Measurements from ENCODE around the gene TAX1BP1. TPM values are rescaled to one million over a fixed set of nuclear protein-coding genes. Genes with fewer than 3 reads are reported as not detected.
A peak's percentile ranks its signal among the peaks of the same experiment; 100 is the strongest.

Gene TAX1BP1
- total RNA-seq, 2 donors from 2014 or later: 119 to 133 TPM

DNA sequence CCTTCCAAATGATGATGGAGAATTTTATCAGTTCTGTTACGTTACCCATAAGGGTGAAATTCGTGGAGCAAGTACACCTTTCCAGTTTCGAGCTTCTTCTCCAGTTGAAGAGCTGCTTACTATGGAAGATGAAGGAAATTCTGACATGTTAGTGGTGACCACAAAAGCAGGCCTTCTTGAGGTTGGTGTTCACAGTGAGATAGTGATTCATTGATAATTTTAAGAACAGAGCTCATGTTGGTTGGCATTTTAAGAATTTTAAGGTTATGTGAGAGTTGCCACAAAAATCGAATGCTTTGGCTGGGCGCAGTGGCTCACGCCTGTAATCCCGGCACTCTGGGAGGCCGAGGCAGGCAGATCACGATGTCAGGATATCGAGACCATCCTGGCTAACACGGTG is 25.9 kb downstream of the TAX1BP1 start:
- DNase-seq: no peak
- ATAC-seq: no peak
- intact Hi-C loops (cut with DNase I): no loop called here

- no peak for DNase-seq
- intact Hi-C loops (cut with DNase I): no loop called here
- ATAC-seq: no peak
Observed at GRCh38 chr7:27767374-27767773, 27.4 kb downstream of the TAX1BP1 start.

DNA sequence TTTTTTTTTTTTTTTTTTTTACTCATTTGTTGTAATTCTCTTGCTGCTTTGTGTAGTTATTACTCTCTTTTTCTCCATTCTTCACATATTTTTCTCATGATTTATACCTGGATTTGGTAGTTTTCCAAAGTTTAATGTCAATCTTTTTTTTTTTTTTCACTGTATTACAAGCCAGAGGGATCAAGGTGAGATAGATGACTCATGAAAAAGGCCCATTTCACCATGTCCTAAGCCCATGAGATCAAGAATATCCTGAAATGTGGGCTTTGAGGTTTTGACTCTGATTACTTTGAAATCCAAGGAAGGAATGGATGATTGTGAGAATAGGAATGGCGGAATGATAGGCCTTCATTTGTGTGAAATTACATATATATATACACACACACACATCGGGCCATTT is 31.1 kb downstream of the TAX1BP1 start:
- intact Hi-C loops (cut with DNase I): loop anchor here in 1 of 2 donors (10.0 kb wide), 1 partner anchor 576 kb away; no protein-coding TSS in a partner anchor
- no peak for DNase-seq
- ATAC-seq: no peak

DNA sequence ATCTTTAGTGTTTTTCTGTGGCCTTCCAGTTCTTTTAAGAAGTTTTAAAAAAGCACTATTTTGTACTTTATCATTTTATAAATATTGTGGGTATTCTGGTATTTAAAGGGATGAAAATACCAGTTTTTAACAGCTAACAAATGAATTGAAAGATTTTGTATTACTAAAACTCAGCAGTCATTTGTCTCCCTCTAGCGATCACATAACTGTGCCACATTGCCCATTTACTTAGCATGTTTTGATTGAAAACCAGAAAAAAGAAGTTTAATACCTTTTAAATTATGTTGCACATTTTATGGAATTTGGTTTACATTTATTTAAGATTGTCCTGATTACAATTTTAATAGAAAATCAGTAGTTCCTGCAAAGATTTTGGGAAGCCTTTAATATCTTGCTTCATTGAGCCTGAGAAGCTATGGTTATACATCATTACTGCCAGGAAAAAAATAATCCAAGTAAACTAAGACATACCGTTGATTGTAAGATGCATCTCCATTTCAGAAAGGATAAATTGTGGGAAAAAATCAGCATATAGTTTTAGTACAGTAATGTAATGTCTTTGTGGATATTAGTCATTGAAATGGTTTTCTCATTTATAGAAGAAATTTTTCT is 34.9 kb downstream of the TAX1BP1 start:
- intact Hi-C loops (cut with DNase I): loop anchor here in 1 of 2 donors (10.0 kb wide), 1 partner anchor 580 kb away; no protein-coding TSS in a partner anchor
- no peak for DNase-seq
- no peak for ATAC-seq

DNA sequence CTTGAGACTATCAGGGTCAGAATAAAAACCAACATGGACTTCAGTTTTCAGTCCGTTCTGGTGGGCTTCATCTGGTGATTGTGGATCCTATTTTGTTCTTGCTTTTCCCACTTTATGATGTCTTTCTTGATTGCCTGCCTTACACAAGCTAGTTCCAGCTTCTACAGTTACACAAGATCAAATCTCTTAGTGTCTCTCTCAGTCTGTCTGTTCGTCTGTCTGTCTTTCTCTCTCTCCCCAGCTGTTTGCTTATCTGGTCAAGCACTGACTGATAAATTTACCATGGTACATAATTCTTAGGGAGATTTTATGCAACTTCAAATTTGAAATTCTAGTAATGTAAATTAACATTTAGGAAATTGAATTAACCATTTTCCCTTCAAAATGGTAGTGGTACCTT is 35.8 kb downstream of the TAX1BP1 start:
- ATAC-seq (no peak), DNase-seq (no peak)
- intact Hi-C loops (cut with DNase I): loop anchor here in 1 of 2 donors (10.0 kb wide), 1 partner anchor 581 kb away; no protein-coding TSS in a partner anchor

- ATAC-seq: no peak
- no peak for DNase-seq
- intact Hi-C loops (cut with DNase I): loop anchor here in 1 of 2 donors (10.0 kb wide), 1 partner anchor 583 kb away; no protein-coding TSS in a partner anchor
Observed at GRCh38 chr7:27777662-27778061, 37.7 kb downstream of the TAX1BP1 start.

- DNase-seq (no peak), ATAC-seq (no peak)
- intact Hi-C loops (cut with DNase I): loop anchor here in 1 of 2 donors (10.0 kb wide), 1 partner anchor 585 kb away; no protein-coding TSS in a partner anchor
Observed at GRCh38 chr7:27779873-27780272, 39.9 kb downstream of the TAX1BP1 start.

- intact Hi-C loops (cut with DNase I): no loop called here
- ATAC-seq: no peak
- DNase-seq: no peak
Observed at GRCh38 chr7:27781188-27781587, 41.2 kb downstream of the TAX1BP1 start.

GRCh38 chr7:27782849-27783248 is 42.9 kb downstream of the TAX1BP1 start:
- DNase-seq (no peak), ATAC-seq (no peak)
- intact Hi-C loops (cut with DNase I): no loop called here

GRCh38 chr7:27784399-27785053 is 44.6 kb downstream of the TAX1BP1 start:
- DNase-seq (no peak), ATAC-seq (peak in 1 of 2 donors; percentile 29)
- intact Hi-C loops (cut with DNase I): no loop called here

DNA sequence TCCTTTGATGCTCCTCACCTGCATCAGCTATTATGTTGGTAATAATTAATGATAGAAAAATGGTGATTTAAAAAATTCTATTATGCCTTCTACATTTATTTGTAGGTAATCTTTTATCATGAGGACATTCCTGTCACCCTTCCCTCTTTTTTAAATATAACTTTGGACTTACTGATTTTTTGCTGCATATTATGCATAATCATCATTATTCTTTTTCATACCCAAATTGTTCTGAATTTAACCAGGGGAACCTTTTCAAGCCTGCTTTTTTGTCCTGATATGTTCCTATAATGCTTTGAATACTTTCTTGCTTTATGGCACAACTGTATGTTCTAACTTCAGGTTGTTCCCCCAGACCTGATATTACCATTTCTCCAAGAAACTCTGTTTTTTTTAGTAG is 48.5 kb downstream of the TAX1BP1 start:
- intact Hi-C loops (cut with DNase I): no loop called here
- ATAC-seq (no peak), DNase-seq (no peak)

- ATAC-seq (no peak), DNase-seq (no peak)
- intact Hi-C loops (cut with DNase I): no loop called here
Observed at GRCh38 chr7:27793780-27794179, 53.8 kb downstream of the TAX1BP1 start.

- ATAC-seq (no peak), DNase-seq (no peak)
- intact Hi-C loops (cut with DNase I): no loop called here
Observed at GRCh38 chr7:27795977-27796376, 56.0 kb downstream of the TAX1BP1 start.

GRCh38 chr7:27799212-27799611 is 59.2 kb downstream of the TAX1BP1 start:
- ATAC-seq (no peak), DNase-seq (no peak)

GRCh38 chr7:27802999-27803398 is 63.0 kb downstream of the TAX1BP1 start:
- intact Hi-C loops (cut with DNase I): no loop called here
- DNase-seq: no peak
- no peak for ATAC-seq

More at GRCh38 chr7:27799212-27799611, 59.2 kb downstream of the TAX1BP1 start:
- intact Hi-C loops (cut with DNase I): no loop called here

- ATAC-seq (no peak), DNase-seq (no peak)
- intact Hi-C loops (cut with DNase I): no loop called here
Observed at GRCh38 chr7:27804139-27804538, 64.2 kb downstream of the TAX1BP1 start.

DNA sequence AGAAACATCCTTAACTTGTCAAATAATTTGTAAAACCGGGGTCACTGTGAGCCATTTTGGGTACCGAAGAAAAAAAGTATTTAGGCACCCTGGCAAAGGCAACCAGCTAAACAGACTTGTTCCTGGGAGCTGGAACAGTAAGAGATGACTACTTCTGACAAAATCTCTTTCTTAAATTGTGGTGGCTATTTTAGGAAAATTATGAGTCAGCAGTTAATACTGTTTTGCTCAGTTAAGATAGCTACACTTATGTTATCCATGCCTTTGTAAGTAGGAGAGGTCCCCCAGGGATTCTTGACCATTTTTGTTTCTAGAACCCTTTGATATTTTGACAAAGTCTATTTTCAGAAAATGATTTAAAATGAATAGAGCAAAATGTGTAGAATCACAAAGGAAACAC is 68.7 kb downstream of the TAX1BP1 start:
- intact Hi-C loops (cut with DNase I): no loop called here
- ATAC-seq: peak; percentile 53 to 77
- DNase-seq: no peak

DNA sequence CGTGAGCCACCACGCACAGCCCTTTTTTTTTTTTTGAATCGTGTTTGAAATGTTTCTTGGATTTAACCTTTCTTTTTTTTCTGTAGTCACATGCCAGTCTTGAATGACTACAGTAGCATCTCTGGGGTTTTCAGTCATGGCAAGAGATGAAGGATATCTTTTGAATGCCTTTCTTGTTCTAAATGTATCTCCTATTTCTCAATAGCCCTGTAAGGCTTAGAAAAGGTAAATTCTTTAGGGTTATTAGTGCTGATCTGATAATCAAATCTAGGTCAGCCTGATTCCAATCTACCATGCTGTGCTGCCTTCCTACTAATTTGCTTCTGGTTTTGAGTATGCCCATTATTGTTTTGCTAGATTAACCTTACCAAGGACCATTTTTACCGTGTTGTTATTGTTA is 70.2 kb downstream of the TAX1BP1 start:
- ATAC-seq (no peak), DNase-seq (no peak)
- intact Hi-C loops (cut with DNase I): no loop called here

- DNase-seq (no peak), ATAC-seq (no peak)
- intact Hi-C loops (cut with DNase I): no loop called here
Observed at GRCh38 chr7:27812706-27813105, 72.7 kb downstream of the TAX1BP1 start.

DNA sequence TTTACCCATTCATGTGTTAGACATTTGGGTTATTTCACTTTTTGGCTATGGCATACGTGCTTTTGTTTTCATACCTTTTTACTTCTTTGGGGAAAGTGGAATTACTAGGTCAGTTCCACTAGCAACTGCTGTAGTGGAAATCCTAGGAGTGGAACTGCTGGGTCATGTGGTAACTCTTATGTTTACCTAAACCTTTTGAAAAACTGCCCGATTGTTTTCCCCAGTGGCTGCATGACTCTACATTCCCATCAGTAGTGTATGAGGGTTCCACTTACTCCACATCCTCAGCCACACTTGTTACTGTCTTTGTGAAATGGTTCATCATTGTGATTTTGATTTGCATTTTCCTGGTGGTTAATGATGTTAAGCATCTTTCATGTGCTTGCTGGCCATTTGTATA is 82.3 kb downstream of the TAX1BP1 start:
- DNase-seq: no peak
- intact Hi-C loops (cut with DNase I): no loop called here
- no peak for ATAC-seq

DNA sequence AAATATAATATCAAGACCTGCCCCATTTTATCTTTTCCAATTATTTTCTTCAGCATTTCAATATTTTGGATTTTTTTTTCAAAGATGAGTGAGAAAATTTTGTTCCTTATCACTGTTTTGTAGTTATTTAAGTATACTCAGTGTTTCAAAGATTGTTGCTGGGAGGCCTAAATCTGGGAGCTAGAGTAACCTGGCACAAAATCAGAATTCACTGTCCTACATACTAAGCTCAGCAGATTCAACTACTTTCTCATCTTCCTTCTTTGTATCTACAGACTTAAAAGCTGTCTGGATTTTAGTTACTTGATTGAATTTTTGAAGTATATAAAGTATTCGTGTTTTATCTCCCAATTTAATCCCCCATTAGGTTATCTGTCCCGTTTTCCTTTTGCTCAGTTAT is 85.9 kb downstream of the TAX1BP1 start:
- DNase-seq (no peak), ATAC-seq (peak in 1 of 2 donors; percentile 47)
- intact Hi-C loops (cut with DNase I): no loop called here
